GM18951 (cell line): ENCODE measurements around the gene TNNI3K.

Source experiments
- POLR2A ChIP-seq: IDR thresholded peaks from 4 replicates; pipeline ENCODE4 v1.6.1; 2011; ENCODE audit warnings: mild to moderate bottlenecking; ENCODE audit not compliant: insufficient read length, insufficient read depth; ENCODE audit errors: extremely low read depth
- in situ Hi-C: fragments of 300-500 bp; cut with MboI; formaldehyde crosslinking; loops from one replicate; pipeline ENCODE4 v1.12.0; 2022; ENCODE audit warnings: low sequenced_read_pairs, mixed read lengths, inconsistent platforms; ENCODE audit not compliant: unreplicated experiment

TNNI3K gene

DNA sequence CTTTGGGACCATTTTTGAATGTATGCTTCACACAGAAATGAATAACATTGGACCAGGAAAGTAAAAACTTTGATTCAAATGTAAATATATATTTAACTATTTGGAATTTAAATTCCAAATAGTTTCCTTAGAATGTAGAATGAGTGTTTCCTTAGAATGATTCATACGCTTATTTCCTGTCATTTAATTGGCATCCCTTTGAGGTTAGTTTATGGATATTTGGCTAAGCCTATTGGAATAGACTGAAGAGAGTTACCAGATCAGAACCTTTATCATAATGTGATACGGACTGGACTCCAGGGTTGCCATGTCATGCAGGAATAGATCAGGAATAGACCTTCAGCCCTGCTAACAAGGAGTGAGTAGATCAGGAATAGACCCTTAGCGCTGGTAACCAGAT, 133.1 kb downstream of the TNNI3K start:
- in situ Hi-C loops: no loop called here
- TF ChIP-seq POLR2A: no peak

DNA sequence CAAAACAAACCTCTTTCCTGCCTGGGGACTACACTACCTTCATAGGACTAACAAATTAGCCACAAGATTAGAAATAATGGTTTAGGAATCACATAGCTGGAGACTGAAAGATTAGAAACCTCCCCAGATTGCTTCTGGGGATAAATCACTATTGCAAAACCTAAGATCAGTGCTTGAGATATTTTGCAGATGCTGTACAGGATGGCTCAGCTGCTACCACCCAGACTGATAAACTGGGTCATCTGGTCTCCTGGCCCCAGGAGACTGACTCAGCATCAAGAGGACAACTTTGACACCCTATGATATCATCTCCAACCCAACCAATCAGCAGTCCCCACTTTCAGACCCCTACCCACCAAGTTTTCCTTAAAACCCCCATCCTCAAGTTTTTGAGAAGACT, 140.2 kb downstream of the TNNI3K start:
- in situ Hi-C loops: no loop called here
- TF ChIP-seq POLR2A: no peak

DNA sequence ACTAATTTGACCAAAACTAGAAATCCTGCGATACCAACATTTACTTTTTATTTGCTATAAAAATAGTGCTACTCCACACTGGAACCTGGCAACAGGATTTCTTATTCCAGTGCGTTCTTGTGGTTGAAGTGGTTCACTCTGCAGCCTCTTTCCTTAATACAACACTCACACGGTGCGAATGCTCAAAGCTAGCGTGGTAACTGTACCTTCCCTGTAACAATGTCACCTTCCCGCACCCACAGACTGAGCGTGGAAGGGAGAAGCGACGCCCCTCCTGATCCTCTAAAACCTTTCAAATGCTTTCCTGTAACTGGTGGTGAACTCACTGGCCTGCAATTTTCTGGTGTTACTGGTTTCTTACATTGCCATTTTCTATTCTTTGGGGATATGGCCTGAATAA, 145.1 kb downstream of the TNNI3K start:
- TF ChIP-seq POLR2A: no peak
- in situ Hi-C loops: no loop called here

DNA sequence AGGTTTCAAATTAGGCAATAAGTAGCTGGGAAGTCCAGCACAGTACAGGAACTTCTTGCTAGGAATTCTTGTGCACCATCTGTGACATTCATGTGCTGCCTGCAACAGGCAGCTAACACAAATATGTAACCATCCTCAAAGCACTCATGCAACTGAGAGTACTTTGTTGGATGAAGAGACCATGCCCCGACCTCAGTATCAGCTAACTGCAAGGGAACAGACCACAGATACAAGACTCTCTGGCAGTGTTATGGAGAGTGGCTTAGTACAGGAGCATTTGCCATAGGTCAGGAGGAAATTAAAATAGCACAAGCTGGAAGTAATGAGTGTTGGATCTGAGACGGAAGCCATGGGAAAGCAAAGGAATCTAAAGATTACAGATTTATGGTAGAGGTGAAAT, 153.7 kb downstream of the TNNI3K start:
- TF ChIP-seq POLR2A: no peak
- in situ Hi-C loops: no loop called here

DNA sequence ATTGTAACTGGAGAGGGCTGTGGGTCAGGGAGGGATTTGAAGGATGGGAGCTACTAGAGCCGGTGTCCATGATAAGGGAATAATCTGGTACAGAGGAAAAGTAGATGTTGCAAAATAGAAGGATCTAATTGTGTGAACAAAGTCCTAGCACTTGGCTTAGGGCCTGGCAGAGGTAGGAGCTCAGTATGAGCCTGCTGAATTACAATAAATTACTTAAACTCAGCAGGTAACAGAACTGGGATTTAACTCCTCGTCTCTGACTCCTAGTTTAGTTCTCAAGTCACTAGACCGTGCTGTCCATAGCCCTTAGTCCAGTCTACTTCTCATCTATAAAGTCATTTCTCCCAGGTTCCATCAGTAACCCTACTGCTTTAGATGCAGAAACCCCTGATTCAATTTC, 157.0 kb downstream of the TNNI3K start:
- no peak for TF ChIP-seq POLR2A
- in situ Hi-C loops: no loop called here

DNA sequence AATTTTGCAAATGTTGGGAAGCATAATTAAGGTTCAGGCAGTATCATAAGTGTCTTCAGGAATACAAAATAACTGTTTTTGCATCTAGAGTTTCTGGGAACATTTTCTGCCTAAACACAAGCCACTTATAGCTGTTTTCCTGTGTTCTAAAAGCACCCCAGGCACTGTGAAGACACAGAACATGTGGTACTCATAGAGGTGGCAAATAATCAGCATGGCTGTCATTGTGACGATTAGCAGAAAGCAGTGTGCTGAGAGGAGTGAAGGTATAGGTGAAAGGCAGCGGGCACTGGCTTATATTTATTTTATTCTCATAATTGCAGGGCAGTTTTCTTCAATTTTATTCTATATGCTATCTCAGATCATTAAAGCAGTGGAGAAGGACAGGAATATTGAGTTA, 157.7 kb downstream of the TNNI3K start:
- in situ Hi-C loops: no loop called here
- TF ChIP-seq POLR2A: no peak

DNA sequence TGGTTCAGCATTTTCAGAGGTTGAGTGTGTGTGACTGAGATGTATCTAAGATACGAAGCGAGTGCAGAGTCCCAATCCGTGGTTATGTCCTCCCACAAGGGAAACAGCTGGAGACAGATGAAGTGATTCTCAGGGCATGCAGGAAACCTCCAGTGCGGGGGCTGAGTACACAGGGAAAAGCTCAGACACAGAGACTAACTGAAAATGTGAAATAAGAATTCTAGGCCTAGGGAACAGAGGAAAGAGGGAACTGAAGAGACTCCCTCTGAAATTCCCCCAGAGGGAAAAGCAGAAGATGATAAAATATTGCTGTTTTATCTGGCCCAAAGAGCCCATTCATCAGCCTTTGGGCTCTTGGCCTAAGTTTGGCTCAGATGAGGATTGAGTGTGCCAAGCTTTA, 160.4 kb downstream of the TNNI3K start:
- in situ Hi-C loops: no loop called here
- no peak for TF ChIP-seq POLR2A

DNA sequence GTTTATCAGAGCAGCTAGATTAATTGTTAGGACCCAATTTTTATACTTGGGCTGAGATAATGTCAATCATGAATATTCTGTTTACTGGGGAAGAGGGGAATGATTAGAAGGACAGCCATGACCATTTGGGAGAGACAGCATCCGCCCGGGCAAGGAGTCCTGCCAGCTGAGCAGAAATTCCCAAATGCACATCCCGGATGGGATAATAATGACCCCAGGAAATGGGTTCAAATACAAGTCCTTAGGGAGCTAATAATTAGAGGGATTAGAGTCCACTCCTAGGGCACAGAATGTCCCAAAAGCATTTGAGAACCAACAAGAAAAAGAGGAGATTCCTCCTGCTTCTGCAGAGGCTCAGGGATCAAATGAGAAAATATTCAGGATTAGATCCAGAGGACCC, 161.3 kb downstream of the TNNI3K start:
- in situ Hi-C loops: no loop called here
- no peak for TF ChIP-seq POLR2A

DNA sequence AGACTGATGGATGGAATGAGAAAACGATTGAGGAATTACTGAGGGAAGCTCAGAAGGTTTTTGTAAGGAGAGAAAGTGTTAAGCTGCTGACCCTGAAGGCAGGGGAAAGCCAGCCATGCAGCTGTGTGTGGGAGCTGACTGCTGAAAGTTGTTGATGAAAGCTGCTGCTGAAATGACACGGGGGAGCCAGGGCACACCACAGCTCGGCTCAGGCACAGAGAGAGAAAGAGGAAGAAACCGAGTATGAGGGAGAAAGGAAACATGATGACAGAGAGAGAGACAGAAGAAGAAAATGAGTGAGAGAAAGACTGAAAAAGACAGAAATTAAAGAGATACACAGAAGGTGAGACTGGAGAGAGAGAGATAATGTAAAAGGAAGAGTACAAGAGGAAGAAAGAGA, 161.7 kb downstream of the TNNI3K start:
- no peak for TF ChIP-seq POLR2A
- in situ Hi-C loops: no loop called here

DNA sequence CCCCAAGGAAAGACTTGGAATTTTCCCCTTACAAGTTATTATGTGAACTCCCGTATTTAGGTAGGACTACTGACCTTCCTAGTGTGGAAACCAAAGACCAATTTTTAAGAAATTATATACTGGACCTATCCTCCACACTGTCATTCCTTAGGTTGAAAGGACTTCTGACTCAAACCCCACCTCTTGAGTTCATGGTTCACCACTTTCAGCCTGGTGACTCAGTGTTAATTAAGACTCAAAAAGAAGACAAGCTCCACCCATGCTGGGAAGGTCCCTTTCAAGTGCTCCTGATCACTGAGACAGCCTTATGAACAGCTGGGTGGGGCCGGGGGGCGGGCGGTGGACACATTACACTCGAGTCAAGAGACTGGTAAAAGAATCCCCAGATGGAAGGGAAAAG, 164.1 kb downstream of the TNNI3K start:
- in situ Hi-C loops: no loop called here
- no peak for TF ChIP-seq POLR2A

DNA sequence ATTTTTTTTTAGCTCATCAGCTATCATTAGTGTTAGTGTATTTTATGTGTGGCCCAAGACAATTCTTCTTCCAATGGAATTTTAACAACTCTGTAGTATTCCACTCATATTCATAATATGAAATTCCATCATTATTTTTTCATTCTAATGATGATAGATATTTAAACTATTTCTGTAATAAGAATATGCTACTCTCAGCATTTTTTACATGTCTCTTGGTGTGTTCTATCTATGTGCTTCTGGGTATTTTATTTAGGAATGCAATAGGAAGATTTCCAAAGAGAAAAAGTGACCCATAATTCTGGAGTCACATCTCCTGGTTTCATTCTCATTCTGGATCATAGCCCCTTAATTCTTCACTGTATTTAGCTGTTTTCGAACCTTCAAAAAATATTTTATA, 167.7 kb downstream of the TNNI3K start:
- TF ChIP-seq POLR2A: no peak
- in situ Hi-C loops: no loop called here

DNA sequence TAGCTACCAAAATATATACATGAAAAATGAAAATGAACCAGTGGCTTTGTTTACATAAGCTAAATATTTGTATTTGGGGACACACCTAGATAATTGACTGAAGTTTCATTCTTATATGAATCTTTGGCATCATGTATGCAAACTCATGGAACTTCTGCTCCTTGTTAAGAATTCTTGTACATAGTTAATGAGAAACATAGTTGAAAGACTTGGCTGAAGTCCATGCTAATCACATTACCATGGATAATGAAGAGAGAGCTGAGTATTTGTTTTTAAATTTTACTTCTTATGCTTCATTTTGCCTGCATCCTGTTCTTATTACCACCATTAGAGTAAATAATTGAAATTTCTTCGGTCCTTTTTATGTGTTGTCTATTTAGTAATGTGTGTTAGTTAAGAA, 168.4 kb downstream of the TNNI3K start:
- TF ChIP-seq POLR2A: no peak
- in situ Hi-C loops: no loop called here

DNA sequence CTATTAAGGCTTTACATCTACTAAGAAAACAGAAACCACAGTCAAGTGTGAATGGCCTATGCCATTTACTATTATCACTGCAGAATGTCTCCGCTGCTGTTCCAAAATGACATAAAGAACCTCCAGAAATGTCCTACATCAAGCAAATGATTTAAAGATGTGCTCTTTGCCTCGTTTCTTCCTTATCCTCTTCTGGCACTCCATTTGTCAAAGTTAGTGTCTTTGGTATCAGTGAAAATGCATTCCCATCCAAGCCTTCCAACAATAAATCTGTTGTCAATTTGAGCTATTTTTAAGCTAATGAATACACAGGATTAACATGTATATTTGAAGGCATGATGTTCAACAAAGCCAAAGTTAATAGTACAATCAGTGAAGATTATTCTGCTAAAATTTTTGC, 171.6 kb downstream of the TNNI3K start:
- TF ChIP-seq POLR2A: no peak
- in situ Hi-C loops: no loop called here

DNA sequence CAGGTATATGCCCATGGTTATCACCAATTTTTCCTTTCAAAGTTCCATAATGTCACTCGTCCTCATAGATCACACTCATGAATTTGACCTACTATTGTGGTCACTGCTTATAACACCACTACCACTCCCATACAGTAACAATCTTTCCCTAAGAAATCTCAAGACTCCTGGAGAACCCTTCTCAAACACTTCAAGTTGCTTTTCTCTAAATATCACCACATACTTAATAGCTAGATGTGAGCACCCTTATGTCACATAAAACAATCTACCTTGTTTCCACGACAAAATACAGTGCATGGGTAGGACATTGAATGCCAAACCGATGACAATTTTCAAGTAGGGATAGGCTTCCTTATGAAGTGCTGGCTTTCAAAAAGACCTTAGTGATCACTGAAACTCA, 172.7 kb downstream of the TNNI3K start:
- in situ Hi-C loops: no loop called here
- no peak for TF ChIP-seq POLR2A

DNA sequence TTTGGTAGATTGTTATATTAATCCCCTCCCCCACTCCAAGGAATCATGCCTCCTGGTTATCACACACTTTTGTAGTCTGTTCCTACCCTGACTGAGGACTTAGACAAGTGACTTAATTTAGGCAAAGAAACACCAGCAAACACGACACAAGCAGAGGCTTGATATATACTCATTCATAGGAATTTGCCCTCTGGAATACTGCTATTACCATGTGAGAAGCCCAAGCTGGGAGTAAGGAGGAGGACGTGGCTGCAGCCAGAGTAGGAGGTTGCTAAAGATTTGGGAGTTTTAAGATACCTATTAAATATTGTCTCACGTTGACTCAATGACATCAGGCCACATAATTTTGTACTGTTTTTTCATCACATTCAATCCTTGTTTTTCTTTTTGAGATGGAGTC, 177.1 kb downstream of the TNNI3K start:
- in situ Hi-C loops: no loop called here
- no peak for TF ChIP-seq POLR2A

DNA sequence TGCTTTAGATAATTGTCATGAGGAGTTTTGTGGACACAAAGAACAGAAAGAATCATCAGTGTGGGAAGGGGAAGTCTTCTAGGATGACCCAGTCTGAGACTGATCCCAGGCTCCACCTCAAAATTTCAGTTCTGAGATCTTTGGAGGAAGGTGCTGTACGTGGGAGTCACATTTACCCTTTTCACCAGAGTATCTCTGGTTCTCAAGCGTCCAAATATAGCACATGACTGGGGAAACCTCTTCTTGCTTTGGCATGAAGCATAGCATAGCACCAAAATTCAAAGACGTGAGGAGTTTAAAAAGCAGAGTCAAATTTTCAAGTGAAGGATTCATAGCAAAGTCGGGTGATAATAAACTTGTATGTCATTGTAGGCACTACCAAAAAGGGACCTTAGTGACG, 180.7 kb downstream of the TNNI3K start:
- TF ChIP-seq POLR2A: no peak
- in situ Hi-C loops: no loop called here

DNA sequence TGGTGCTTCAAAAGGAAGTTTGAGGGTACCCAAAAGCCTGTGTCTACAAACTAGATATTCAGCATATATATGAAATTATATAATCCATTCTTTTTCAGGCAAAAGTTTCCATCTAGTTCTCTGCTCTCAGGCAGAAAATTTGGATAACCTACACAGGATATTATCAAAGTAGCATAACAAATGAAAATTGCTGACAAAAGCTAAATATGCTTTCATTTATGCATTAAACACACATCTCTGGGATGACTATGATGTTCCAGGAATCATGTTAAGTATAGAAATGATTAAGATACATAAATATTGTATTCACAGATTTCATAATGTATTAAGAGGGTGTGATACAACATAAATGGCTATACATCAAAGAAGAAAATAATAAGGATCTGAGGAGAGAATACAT, 184.4 kb downstream of the TNNI3K start:
- TF ChIP-seq POLR2A: no peak
- in situ Hi-C loops: no loop called here
